Muscle layer of duodenum (tissue), 2 donors: ENCODE results near the gene MSGN1.

ENCODE experiments used
- H3K27ac ChIP-seq: one replicate; pipeline ENCODE4 v1.7.0; 2013; ENCODE audit warnings: mild to moderate bottlenecking, low read length
- H3K27me3 ChIP-seq: one replicate; pipeline ENCODE4 v1.7.0; 2013; ENCODE audit warnings: low read depth, mild to moderate bottlenecking, control low read depth, low read length
- H3K36me3 ChIP-seq, 2 donors: one replicate each; pipeline ENCODE4 v1.7.0; 2013; ENCODE audit warnings: low read length in 2 of 2, control low read depth in 1 of 2, mild to moderate bottlenecking in 1 of 2; ENCODE audit not compliant: insufficient read depth in 2 of 2, control insufficient read depth in 1 of 2
- H3K4me1 ChIP-seq, 2 donors: one replicate each; pipeline ENCODE4 v1.7.0; 2013; ENCODE audit warnings: low read length in 2 of 2, mild to moderate bottlenecking in 2 of 2, control low read depth in 1 of 2, moderate library complexity in 1 of 2; ENCODE audit not compliant: insufficient read depth in 2 of 2, control insufficient read depth in 1 of 2
- H3K4me3 ChIP-seq, 2 donors: one replicate each; pipeline ENCODE4 v1.7.0; 2013; ENCODE audit warnings: low read length in 2 of 2, low read depth in 1 of 2, mild to moderate bottlenecking in 1 of 2
- H3K9me3 ChIP-seq, 2 donors: one replicate each; pipeline ENCODE4 v1.7.0; 2013; ENCODE audit warnings: low read length in 2 of 2, control low read depth in 1 of 2, mild to moderate bottlenecking in 1 of 2; ENCODE audit not compliant: control insufficient read depth in 1 of 2
- donor health status: healthy.

The MSGN1 gene

GRCh38 chr2:17827316-17827715 lies 11.1 kb downstream of the MSGN1 start:
- Histone ChIP-seq H3K36me3 (no peaks in the 10 kb centered on the region), H3K4me1 (peaks cover 0 to 14% of the 10 kb centered on the region in 2 donors), H3K27ac (no peak overlapping the region), H3K27me3 (no peaks in the 10 kb centered on the region), H3K4me3 (no peak overlapping the region), H3K9me3 (no peaks in the 10 kb centered on the region)

- Histone ChIP-seq H3K27me3 (no peaks in the 10 kb centered on the region), H3K36me3 (no peaks in the 10 kb centered on the region), H3K4me1 (peaks cover 0 to 10% of the 10 kb centered on the region in 2 donors), H3K27ac (no peak overlapping the region), H3K9me3 (no peaks in the 10 kb centered on the region), H3K4me3 (no peak overlapping the region)
Observed at GRCh38 chr2:17827785-17828184, 11.5 kb downstream of the MSGN1 start.

- H3K27me3 ChIP-seq, result no peaks in the 10 kb centered on the region
- no peak overlapping the region for H3K27ac ChIP-seq
- H3K4me3 ChIP-seq, result peak overlapping the region in 1 of 2 donors; percentile 2
- peaks cover 0 to 7% of the 10 kb centered on the region in 2 donors for H3K4me1 ChIP-seq
- H3K9me3 ChIP-seq, result no peaks in the 10 kb centered on the region
- no peaks in the 10 kb centered on the region for H3K36me3 ChIP-seq
Observed at GRCh38 chr2:17830053-17831034, 14.1 kb downstream of the MSGN1 start.

- no peak overlapping the region for H3K27ac ChIP-seq
- H3K27me3 ChIP-seq, result no peaks in the 10 kb centered on the region
- no peaks in the 10 kb centered on the region for H3K36me3 ChIP-seq
- H3K9me3 ChIP-seq, result no peaks in the 10 kb centered on the region
- peaks cover 0 to 5% of the 10 kb centered on the region in 2 donors for H3K4me1 ChIP-seq
- H3K4me3 ChIP-seq, result no peak overlapping the region
Observed at GRCh38 chr2:17835516-17835915, 19.3 kb downstream of the MSGN1 start.

GRCh38 chr2:17839959-17840358 lies 23.7 kb downstream of the MSGN1 start:
- Histone ChIP-seq H3K36me3 (no peaks in the 10 kb centered on the region), H3K9me3 (no peaks in the 10 kb centered on the region), H3K27ac (no peak overlapping the region), H3K4me1 (no peaks in the 10 kb centered on the region), H3K27me3 (no peaks in the 10 kb centered on the region), H3K4me3 (no peak overlapping the region)

- H3K4me1 ChIP-seq, result no peaks in the 10 kb centered on the region
- no peaks in the 10 kb centered on the region for H3K27me3 ChIP-seq
- no peak overlapping the region for H3K27ac ChIP-seq
- H3K36me3 ChIP-seq, result no peaks in the 10 kb centered on the region
- no peak overlapping the region for H3K4me3 ChIP-seq
- no peaks in the 10 kb centered on the region for H3K9me3 ChIP-seq
Observed at GRCh38 chr2:17843457-17843856, 27.2 kb downstream of the MSGN1 start.

GRCh38 chr2:17845806-17846205 lies 29.5 kb downstream of the MSGN1 start:
- no peaks in the 10 kb centered on the region for H3K9me3 ChIP-seq
- no peaks in the 10 kb centered on the region for H3K4me1 ChIP-seq
- no peak overlapping the region for H3K27ac ChIP-seq
- H3K36me3 ChIP-seq, result no peaks in the 10 kb centered on the region
- H3K27me3 ChIP-seq, result no peaks in the 10 kb centered on the region
- no peak overlapping the region for H3K4me3 ChIP-seq

- Histone ChIP-seq H3K4me3 (no peak overlapping the region), H3K4me1 (no peaks in the 10 kb centered on the region), H3K27ac (no peak overlapping the region), H3K27me3 (no peaks in the 10 kb centered on the region), H3K36me3 (no peaks in the 10 kb centered on the region), H3K9me3 (no peaks in the 10 kb centered on the region)
Observed at GRCh38 chr2:17846676-17847075, 30.4 kb downstream of the MSGN1 start.

GRCh38 chr2:17847236-17847635 lies 31.0 kb downstream of the MSGN1 start:
- H3K36me3 ChIP-seq, result no peaks in the 10 kb centered on the region
- no peak overlapping the region for H3K27ac ChIP-seq
- peaks cover 4% of the 10 kb centered on the region for H3K27me3 ChIP-seq
- peaks cover 0 to 3% of the 10 kb centered on the region in 2 donors for H3K4me1 ChIP-seq
- H3K9me3 ChIP-seq, result no peaks in the 10 kb centered on the region
- H3K4me3 ChIP-seq, result no peak overlapping the region

GRCh38 chr2:17849275-17849674 lies 33.0 kb downstream of the MSGN1 start:
- no peak overlapping the region for H3K27ac ChIP-seq

GRCh38 chr2:17850151-17850550 lies 33.9 kb downstream of the MSGN1 start:
- Histone ChIP-seq H3K4me3 (no peak overlapping the region), H3K27me3 (peaks cover 4% of the 10 kb centered on the region), H3K9me3 (no peaks in the 10 kb centered on the region), H3K36me3 (no peaks in the 10 kb centered on the region), H3K4me1 (peaks cover 0 to 3% of the 10 kb centered on the region in 2 donors), H3K27ac (no peak overlapping the region)

More at GRCh38 chr2:17849275-17849674, 33.0 kb downstream of the MSGN1 start:
- H3K27me3 ChIP-seq, result peaks cover 4% of the 10 kb centered on the region
- no peak overlapping the region for H3K4me3 ChIP-seq
- no peaks in the 10 kb centered on the region for H3K36me3 ChIP-seq
- H3K9me3 ChIP-seq, result no peaks in the 10 kb centered on the region
- peaks cover 0 to 3% of the 10 kb centered on the region in 2 donors for H3K4me1 ChIP-seq
